Activated gamma-delta T cell treated with Interleukin-2 at 50 U/mL for 16 hours (primary cell): ENCODE measurements around the gene THEMIS.
A peak's percentile ranks its signal among the peaks of the same experiment; 100 is the strongest.
"Not testable (repeated sequence)": the region's sequence is repeated elsewhere in the genome, so short reads cannot be mapped to it uniquely, and the experiment has no call there.

Experiments
- DNase-seq: peaks from one replicate; pipeline ENCODE4 v3.0.0-alpha.2; 2020

Gene THEMIS

GRCh38 chr6:127791779-127792528 is 108.9 kb downstream of the THEMIS start:
- DNase-seq: no peak

DNA sequence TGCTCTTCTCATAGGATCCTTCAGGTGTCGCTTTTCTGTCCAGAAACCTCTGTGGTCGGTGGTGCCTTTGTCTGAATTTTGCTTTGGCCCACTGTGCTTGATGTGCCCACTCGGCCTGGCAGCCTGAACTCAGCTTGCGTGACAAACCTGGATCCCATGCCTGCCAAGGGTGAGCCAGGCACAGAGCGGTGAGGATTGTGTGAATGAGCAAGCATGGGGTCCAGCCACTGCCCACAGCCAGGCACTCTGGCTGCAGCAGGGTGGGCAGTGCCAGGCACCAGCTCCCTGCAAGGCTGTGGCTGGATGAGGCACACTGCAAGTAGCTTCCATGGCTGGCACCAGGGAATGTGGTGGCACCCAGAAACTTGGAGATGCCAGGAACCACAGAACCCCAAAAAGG is 110.3 kb downstream of the THEMIS start:
- DNase-seq: no peak

DNA sequence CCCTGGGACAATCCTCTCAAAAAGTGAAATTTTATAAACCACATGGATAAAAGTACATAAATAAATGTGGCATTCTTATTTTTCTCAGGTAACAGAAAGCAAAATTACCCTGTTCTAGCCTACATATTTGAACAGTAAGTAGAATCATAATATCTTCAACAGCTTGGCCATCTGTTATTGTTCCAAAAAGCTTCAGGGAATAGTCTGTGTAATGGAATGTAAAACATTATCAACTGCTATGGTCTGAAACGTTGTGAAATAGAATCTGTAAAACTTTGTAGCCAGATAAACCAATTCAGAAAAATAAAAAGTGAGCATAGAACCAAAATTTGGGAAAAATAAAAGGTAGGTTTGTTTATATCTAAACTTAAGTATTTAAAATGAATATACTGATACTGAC is 114.7 kb downstream of the THEMIS start:
- DNase-seq: no peak

- no peak for DNase-seq
Measured at GRCh38 chr6:127784468-127784867, 116.4 kb downstream of the THEMIS start.

DNA sequence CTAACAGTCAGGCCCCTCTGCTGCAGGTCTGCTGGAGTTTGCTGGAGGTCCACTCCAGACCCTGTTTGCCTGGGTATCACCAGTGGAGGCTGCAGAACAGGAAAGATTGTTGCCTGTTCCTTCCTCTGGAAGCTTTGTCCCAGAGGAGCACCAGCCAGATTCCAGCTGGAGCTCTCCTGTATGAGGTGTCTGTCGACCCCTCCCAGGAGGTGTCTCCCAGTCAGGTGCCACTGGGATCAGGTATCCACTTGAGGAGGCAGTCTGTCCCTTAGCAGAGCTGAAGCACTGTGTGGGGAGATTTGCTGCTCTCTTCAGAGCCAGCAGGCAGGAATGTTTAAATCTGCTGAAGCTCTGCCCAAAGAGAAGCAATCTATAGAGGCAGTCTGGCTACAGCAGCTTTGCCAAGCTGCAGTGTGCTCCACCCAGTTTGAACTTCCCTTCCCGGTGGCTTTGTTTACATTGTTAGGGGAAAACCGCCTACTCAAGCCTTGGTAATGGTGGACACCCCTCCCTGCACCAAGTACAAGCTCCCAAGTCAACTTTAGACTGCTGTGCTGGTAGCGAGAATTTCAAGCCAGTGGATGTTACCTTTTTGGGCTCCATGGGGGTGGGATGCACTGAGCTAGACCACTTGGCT is 119.1 kb downstream of the THEMIS start:
- DNase-seq: not testable (repeated sequence)

DNA sequence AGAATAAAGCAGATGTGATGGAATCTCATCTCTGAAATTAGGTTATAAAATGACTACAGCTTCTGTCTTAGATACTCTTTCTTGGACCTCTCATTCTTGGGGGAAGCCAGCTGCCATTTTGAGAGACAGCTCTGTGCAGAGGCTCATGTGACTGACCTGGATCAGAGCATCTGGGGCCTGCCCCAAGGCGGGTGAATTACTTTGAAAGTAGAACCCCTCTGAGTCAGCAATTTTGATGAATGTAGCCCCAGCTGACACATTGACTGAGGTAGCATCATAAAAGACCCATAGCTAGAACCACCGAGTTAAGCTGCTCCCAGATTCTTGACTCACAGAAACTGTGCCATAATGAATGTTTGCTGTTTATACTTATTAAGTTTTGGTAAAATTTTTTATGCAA is 124.5 kb downstream of the THEMIS start:
- no peak for DNase-seq

DNA sequence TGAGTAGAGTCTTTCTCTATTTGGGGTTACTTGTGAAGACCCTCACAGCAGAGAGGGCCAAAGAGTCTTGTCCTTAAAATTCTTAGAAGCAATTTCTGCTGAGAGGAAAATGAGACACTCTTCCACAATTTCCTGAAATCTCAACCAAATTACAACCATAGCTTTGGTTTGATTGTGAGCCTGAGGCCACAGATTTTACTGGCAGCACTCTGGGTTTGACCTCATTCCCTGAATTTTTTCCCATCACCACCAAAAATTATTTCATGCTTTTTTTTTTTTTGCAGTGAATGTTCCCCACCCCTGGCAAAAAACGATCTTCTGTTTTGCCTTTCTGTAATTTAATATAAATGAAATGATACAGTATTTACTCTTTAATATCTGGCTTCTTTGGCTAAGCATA is 125.5 kb downstream of the THEMIS start:
- DNase-seq: no peak

DNA sequence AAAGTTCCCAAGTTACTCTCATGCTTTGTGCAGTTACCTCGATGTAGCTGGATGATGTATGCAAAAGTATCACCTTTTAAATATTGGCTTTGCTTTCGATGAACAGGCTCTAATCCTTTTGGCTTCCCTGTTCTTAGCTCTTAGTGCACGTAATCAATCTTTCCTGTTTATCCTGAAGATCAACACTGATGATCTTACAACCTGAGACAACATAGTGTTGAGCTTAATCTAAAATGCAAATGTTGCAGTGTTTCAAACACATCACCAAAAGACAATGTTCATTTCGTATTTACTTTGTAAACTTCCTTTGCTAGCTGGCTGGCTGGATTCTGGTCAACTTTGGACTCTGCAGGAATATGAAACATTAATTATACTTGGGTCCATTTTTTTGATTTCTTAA is 132.1 kb downstream of the THEMIS start:
- no peak for DNase-seq

GRCh38 chr6:127768223-127768622 is 132.6 kb downstream of the THEMIS start:
- no peak for DNase-seq

DNA sequence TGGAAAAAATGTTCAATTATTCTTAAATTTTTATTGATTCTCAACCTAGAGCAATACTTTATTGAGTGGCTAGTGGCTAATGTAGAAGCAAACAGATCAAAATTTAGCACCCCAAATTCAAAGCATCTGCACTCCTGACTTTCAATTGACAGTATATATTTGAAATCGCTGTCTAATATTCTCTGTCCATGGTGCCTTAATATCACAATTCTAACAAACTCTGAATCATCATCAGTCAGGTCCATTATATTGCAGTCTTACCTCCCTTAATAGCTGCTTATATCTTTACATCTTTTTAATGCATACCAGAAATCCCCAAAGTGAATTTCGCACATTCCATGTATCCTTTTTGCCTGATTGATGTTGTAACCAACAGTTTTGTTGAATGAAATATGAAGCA is 134.9 kb downstream of the THEMIS start:
- DNase-seq: no peak

DNA sequence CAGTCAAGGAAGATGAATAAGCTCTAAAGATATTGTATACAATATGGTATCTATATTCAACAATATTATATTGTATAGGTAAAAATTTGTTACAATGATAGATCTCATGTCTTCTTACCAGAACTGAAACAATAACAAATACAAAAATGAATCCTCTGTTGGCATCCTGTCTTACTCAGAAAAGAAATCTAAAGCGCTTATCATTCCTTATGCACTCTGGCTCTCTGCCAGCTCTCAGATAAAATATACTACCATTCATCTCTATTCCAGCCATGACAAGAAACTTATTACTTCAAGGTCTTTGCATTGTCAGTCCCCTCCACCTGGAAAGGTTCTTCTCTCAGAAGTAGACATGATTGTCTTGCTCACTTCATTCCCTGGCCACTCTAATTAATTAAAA is 138.6 kb downstream of the THEMIS start:
- no peak for DNase-seq

DNA sequence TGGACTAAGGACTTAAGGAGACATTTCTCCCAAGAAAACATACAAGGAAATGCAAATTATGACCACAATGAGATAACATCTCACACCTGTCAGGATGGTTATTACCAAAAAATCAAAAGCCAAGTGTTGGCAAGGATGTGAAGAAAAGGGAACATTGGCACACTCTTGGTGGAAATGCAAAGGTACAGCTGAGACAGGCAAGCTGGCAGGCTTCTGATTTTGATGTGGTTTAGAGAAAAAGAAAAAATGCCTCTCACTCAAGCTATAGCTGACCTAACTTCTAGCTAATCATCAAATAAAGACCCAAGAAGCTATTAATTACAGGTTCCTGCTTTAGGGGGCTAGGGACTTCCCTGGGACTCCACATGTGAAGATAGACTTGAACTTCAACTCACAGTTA is 139.8 kb downstream of the THEMIS start:
- DNase-seq: no peak

DNA sequence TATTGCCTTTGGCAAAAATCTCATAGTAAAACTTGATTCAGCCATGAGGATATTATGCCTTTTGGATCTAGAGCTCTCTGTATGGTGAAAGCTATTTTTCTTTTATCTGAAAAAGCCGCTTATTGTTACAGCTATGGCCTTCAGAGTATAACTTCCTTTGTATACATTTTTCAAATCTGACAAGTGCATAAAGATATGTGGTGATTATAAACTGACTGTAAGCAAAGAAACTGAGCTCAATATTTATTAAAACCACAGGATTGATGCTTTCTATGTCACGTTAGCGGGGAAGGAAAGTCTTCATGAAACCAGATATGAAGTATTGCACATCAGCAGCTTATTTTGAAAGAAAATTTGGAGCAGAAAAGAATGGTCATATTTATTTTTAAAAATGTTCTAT is 151.8 kb downstream of the THEMIS start:
- DNase-seq: no peak

DNA sequence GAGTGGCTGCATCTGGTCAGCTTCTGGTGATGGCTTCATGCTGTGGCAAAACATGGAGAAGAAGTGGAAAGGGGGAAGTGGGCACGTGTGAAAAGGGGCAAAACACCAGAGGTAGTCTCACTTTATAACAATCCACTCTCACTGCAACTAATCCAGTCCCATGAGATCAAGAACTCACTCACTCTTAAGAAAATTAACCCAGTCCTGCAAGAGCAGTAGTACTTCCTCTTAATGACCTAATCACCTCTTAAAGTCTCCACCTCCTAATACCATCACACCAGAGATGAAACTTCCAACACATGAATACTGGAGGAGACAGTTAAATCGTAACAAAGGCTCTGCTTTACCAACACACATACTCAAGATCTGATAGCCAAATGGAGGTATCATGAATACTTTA is 152.6 kb downstream of the THEMIS start:
- no peak for DNase-seq

- DNase-seq: no peak
Measured at GRCh38 chr6:127738423-127738822, 162.4 kb downstream of the THEMIS start.

- DNase-seq: no peak
Measured at GRCh38 chr6:127737768-127738167, 163.1 kb downstream of the THEMIS start.

DNA sequence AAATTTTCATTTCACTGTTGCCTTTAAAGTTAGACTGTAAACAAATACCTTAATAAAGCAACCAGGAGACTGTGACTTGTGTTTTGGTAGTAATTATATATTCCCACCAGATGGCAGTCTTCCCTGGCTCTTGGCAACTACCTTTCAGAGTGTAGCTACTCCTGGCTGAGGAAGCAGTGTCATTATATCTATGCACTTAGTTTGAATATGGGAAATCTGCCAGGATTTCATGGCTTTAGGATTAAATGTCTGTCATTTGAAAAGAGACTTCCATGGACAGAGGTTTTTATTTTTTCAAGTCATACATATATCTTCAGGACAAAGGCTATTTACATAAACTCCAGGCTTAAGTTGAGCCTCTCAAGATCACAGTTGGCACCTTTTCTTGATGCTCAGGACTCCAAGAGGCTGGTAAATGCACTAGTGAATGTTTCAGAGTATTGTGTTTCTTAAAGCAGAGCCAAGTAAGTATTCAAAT is 163.8 kb downstream of the THEMIS start:
- peak; percentile 42 for DNase-seq

DNA sequence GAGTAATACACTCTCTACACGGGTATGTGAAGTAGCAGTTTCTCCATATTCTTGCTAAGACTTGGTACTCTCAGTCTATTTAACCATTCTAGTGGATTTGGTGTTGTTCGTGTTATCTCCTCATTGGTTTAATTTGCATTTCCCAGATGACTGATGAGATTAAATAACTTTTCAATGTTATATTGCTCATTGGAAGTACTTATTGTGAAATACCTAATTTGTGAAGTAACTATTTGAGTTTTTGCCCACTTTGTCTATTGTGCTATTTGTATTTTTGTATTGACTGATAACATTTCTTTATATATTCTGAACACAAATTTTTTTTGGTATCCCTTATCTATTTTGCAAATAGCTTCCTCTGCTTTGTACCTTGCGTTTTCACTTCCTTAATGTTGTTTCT is 167.9 kb downstream of the THEMIS start:
- no peak for DNase-seq

DNA sequence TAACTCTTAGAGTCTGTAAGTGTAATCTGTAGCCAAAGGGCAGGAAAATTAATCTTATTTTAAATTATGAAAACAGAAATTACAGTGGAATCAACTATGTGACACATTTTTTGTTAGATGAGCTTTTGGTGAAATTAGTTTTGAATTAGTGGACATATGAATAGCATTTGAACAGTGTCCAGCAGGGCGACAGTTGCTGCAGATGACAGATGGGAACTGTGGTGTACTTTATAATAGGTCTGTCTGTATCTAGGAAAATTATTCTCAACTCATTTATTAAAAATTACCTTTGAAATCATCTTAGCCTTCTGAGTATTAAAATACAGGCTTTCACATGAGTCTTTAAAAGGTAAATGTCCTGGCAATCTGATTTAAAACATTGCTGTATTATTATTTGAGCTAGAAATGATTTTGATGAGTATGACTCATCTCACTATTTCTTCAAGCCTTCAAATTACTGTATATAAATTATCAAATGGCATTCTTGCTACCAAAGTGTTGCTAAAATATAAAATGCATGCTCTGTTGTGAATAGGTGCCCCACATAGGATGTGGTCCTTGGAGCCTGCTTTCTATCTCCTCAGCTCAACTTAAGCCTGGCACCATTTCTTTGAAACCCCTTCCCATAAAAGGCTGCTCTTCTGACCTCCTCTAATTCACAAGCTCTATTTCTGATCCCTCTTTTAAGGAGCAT is 173.5 kb downstream of the THEMIS start:
- no peak for DNase-seq

- DNase-seq: no peak
Measured at GRCh38 chr6:127725821-127726220, 175.0 kb downstream of the THEMIS start.

DNA sequence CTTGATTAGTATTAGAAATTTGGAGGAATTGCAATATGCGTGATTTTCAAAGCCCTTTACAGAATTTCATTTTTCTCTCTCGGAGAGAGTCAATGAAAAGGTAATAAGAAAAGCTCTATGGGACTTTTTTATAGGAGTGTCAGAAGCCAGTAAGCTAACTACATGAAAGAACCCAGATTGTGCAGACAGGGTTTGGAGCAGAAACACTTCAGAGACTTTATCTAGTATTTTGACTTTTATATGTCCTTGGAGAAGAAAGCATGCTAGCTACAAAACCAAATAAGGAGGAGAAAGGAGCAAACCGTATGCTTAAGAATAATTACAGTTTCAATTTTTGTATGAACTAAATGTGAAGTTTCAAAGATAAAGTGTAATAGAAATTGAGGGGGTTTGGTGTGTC is 182.2 kb downstream of the THEMIS start:
- no peak for DNase-seq

DNA sequence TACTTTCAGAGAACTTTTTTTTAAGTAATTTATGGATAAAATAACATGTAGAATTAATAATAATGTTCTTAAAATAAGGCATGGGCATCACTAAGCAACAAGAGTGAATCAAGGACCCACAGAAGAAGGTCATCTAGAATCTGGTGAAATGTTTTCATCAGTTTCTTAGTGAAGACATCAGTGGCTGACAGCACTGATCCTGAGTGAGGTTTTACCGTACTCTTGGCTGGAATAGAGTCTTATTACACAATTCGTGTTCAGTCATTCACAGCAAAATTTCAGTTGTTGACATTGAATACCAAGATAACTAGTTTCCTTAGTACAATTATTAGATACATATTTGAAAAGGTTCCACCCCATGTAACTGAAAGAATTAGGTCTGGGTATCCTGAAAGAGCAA is 183.5 kb downstream of the THEMIS start:
- DNase-seq: no peak

GRCh38 chr6:127716465-127716864 is 184.4 kb downstream of the THEMIS start:
- no peak for DNase-seq

- no peak for DNase-seq
Measured at GRCh38 chr6:127710668-127711067, 190.2 kb downstream of the THEMIS start.
